GM12872 (cell line): ENCODE data around the gene NRARP.

Experiments
- CTCF ChIP-seq: IDR thresholded peaks from 3 replicates; pipeline ENCODE4 v1.5.1; 2011; ENCODE audit warnings: low read depth, mild to moderate bottlenecking, low read length, moderate library complexity; ENCODE audit not compliant: insufficient read depth

Gene NRARP

GRCh38 chr9:137318602-137319001 is 16.5 kb upstream of the NRARP start:
- no peak for TF ChIP-seq CTCF

GRCh38 chr9:137317718-137318511 is 15.8 kb upstream of the NRARP start:
- no peak for TF ChIP-seq CTCF

GRCh38 chr9:137317021-137317717 is 15.1 kb upstream of the NRARP start:
- TF ChIP-seq CTCF, result no peak

GRCh38 chr9:137316012-137316981 is 14.2 kb upstream of the NRARP start:
- TF ChIP-seq CTCF, result no peak

- TF ChIP-seq CTCF, result no peak
Observed at GRCh38 chr9:137315581-137316011, 13.5 kb upstream of the NRARP start.

- TF ChIP-seq CTCF, result no peak
Observed at GRCh38 chr9:137314561-137315560, 12.8 kb upstream of the NRARP start.
